GM12878 (cell line): ENCODE results near the gene VSIG10L2.

Source experiments
- ATF3 ChIP-seq: IDR thresholded peaks from 2 replicates; pipeline ENCODE4 v1.6.1; 2011; ENCODE audit warnings: low read depth, mild to moderate bottlenecking, low read length, moderate library complexity, borderline replicate concordance; ENCODE audit errors: extremely low read depth
- CREM ChIP-seq: IDR thresholded peaks from 2 replicates; pipeline ENCODE4 v1.6.1; 2014; ENCODE audit warnings: antibody characterized with exemption, low read depth
- CTCF ChIP-seq, 3 experiments: IDR thresholded peaks in 2 of 3; conservative IDR thresholded peaks in 1 of 3; 2 replicates each; pipeline ENCODE4 v1.5.1; 2011; ENCODE audit warnings: low read depth in 3 of 3, low read length in 3 of 3, mild to moderate bottlenecking in 3 of 3, control low read depth in 2 of 3, moderate library complexity in 2 of 3, inconsistent platforms in 1 of 3, mixed read lengths in 1 of 3; ENCODE audit not compliant: control insufficient read depth in 2 of 3, insufficient read depth in 1 of 3; ENCODE audit errors: extremely low read depth in 1 of 3
- HCFC1 ChIP-seq: fragments of 150-350 bp; IDR thresholded peaks from 2 replicates; pipeline ENCODE4 v1.6.1; 2014; ENCODE audit warnings: low read length
- IKZF2 ChIP-seq, 2 experiments: fragments of 450-650 bp; IDR thresholded peaks; 2 replicates each; pipeline ENCODE4 v1.6.1; 2017; ENCODE audit warnings: mild to moderate bottlenecking in 2 of 2, moderate library complexity in 2 of 2
- MAX ChIP-seq: IDR thresholded peaks from 2 replicates; pipeline ENCODE4 v1.6.1; 2012; ENCODE audit warnings: low read depth, low read length, improper control_type of control experiment
- NFIC ChIP-seq: IDR thresholded peaks from 2 replicates; pipeline ENCODE4 v1.6.1; 2012; ENCODE audit warnings: low read depth, mild to moderate bottlenecking, inconsistent platforms, low read length, moderate library complexity
- NR2C2 ChIP-seq: IDR thresholded peaks from 2 replicates; pipeline ENCODE4 v1.6.1; 2011; ENCODE audit warnings: borderline replicate concordance, low read depth; ENCODE audit not compliant: control insufficient read depth, insufficient read length
- PBX3 ChIP-seq: IDR thresholded peaks from 2 replicates; pipeline ENCODE4 v1.6.1; 2011; ENCODE audit warnings: mild to moderate bottlenecking, low read depth, low read length, moderate library complexity; ENCODE audit not compliant: insufficient replicate concordance
- POLR2AphosphoS5 ChIP-seq: IDR thresholded peaks from 2 replicates; pipeline ENCODE4 v1.6.1; 2011; ENCODE audit warnings: mild to moderate bottlenecking, low read length, inconsistent platforms
- RAD21 ChIP-seq: IDR thresholded peaks from 2 replicates; pipeline ENCODE4 v1.6.1; 2011; ENCODE audit warnings: mild to moderate bottlenecking, low read depth, low read length, moderate library complexity; ENCODE audit not compliant: insufficient read depth
- SREBF2 ChIP-seq: IDR thresholded peaks from 2 replicates; pipeline ENCODE4 v1.6.1; 2012; ENCODE audit warnings: mild to moderate bottlenecking, low read length
- STAT3 ChIP-seq: IDR thresholded peaks from 2 replicates; pipeline ENCODE4 v1.6.1; 2011; ENCODE audit warnings: low read depth, low read length, improper control_type of control experiment
- USF1 ChIP-seq: IDR thresholded peaks from 2 replicates; pipeline ENCODE4 v1.6.1; 2011; ENCODE audit warnings: borderline replicate concordance, low read depth, mild to moderate bottlenecking, moderate library complexity, mixed read lengths, low read length; ENCODE audit not compliant: insufficient read depth; ENCODE audit errors: extremely low read length

- no peak for TF ChIP-seq NR2C2
- TF ChIP-seq CREM = no peak
- TF ChIP-seq SREBF2 = no peak
- TF ChIP-seq RAD21 = no peak
- no peak for TF ChIP-seq POLR2AphosphoS5
- TF ChIP-seq CTCF (IDR thresholded peaks at IDR 0.05 in 2 of 3, conservative IDR thresholded peaks at IDR 0.05 in 1 of 3; ENCODE audit: control insufficient read depth in 2 of 3, extremely low read depth in 1 of 3, insufficient read depth in 1 of 3, low read depth in 3 of 3, low read length in 3 of 3) = no peak
- no peak for TF ChIP-seq ATF3
- no peak for TF ChIP-seq IKZF2 (IDR thresholded peaks at IDR 0.05)
- no peak for TF ChIP-seq USF1
- no peak for TF ChIP-seq MAX
- TF ChIP-seq NFIC = no peak
- TF ChIP-seq PBX3 = no peak
- TF ChIP-seq HCFC1 = no peak
- TF ChIP-seq STAT3 = no peak
Observed at GRCh38 chr11:125971618-125972017, 25.8 kb downstream of the VSIG10L2 start.
